IPS-18c (cell line): ENCODE measurements around the gene GALNT16.
"Not testable (repeated sequence)": the region's sequence is repeated elsewhere in the genome, so short reads cannot be mapped to it uniquely, and the experiment has no call there.

Source experiments
- H3K4me3 ChIP-seq: 2 replicates; pipeline ENCODE4 v1.7.0; 2013; ENCODE audit warnings: low read depth, mild to moderate bottlenecking, low read length, moderate library complexity; ENCODE audit not compliant: insufficient read depth
- H3K9me3 ChIP-seq: one replicate; pipeline ENCODE4 v1.6.1; 2013; ENCODE audit warnings: mild to moderate bottlenecking, low read length, moderate library complexity; ENCODE audit not compliant: control insufficient read depth, insufficient read depth

The GALNT16 gene

DNA sequence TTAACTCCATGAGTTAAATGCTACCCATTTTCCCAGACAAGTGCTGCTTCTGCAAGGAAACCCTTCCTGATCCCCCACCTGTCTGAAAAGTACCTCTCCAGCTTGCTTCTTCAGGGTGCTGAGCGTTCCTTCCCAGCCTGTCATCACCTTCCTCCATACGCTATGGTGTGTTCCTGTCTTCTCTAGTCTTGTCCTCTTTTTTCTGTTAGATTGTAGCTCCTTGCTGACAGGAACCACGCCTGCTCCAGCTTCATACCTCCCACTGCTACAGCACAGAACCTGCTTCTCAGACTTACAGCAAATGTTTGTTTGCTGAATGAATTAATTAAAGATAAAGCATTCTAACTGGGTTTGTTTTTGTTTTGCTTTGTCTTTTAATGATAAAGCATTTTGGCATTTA lies 99.0 kb downstream of the GALNT16 start:
- Histone ChIP-seq H3K4me3 (no peak overlapping the region), H3K9me3 (no peaks in the 10 kb centered on the region)

DNA sequence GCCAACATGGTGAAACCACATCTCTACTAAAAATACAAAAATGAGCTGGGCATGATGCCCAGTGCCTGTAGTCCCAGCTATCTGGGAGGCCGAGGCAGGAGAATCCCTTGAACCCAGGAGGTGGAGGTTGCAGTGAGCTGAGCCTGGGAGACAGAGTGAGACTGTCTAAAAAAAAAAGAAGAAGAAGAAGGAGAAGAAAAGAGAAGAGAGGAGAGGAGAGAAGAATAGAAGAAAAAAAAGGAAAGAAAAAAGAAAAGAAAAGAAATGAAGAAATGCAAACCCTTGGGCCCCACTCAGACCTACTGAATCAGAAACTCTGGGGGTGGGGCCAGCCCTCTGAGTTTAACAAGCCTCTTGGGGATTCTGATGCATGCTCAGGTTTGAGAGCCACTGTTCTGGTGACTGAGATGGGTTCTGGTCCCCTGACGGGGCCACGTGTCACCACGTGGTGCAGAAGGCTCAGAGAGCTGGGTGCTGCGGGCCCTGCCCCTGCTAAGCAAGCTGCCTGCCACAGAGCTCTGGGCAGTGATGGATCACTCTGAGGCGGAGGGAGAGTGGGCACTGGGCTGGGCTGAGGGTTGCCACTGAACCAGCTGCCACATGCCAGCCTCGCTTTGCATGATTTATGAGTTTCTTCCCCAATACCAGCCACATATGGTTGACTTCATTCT lies 100.6 kb downstream of the GALNT16 start:
- H3K9me3 ChIP-seq, result no peaks in the 10 kb centered on the region
- no peak overlapping the region for H3K4me3 ChIP-seq

DNA sequence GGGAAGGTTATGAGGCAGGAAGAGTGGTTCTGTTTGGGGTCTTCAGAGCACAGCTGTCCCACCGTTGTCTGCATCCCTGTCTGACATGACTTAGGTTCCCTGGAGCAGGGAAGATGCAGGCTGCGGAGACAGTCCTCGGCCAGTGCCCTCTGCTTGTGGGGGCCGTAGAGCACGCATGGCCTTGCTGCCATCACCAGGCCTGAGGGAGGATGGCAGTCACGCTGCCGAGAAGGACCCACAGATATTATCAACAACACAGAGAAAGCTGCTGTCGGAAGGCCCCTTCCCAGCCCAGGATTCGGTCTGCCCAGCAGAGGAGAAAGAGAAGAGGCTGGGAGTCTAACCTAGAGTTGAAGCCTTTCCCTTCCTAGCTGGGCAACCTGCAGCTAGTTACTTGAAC lies 103.1 kb downstream of the GALNT16 start:
- no peak overlapping the region for H3K4me3 ChIP-seq
- no peaks in the 10 kb centered on the region for H3K9me3 ChIP-seq

DNA sequence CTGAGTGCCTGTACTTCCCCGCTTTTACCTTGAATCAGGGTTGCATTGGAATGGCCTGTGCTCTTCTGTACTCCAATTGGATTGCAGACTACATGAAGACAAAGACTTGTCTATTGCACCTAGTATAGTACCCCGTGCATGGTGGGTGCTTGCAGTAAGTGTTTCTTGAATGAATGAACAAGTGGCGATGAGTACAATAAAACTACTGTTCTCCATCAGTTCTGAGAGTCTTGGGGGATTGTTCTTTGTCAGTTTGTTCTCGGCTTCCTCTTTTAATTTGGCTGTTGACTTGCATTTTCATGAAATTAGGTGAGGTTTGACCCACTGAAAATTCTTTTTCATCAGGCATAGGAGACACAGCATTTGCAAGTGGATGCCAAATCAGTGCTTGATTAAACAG lies 104.0 kb downstream of the GALNT16 start:
- Histone ChIP-seq H3K4me3 (no peak overlapping the region), H3K9me3 (no peaks in the 10 kb centered on the region)

DNA sequence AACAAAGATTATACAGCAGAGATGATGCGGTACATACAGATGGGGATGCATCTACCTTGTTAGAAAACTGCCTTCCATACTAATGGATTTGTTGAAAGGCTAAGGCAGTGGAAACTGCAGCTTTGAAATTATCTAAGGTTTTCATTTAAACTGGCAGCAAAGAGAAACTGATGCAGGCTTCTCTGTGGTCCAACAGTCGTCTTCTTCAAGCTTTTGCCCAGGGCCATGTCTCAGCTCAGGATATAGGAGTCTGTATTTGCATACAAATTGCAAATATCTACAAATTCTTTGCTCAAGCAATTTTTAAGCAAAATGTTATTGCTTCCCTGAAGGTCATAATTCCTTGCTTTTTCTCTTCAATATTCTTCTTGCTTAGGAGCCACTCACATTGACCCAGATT lies 104.4 kb downstream of the GALNT16 start:
- H3K4me3 ChIP-seq, result no peak overlapping the region

GRCh38 chr14:69366069-69366468 lies 106.1 kb downstream of the GALNT16 start:
- H3K9me3 ChIP-seq, result no peaks in the 10 kb centered on the region

More for the DNA sequence above, 104.4 kb downstream of the GALNT16 start:
- H3K9me3 ChIP-seq, result no peaks in the 10 kb centered on the region

GRCh38 chr14:69366761-69367160 lies 106.8 kb downstream of the GALNT16 start:
- H3K4me3 ChIP-seq, result no peak overlapping the region
- no peaks in the 10 kb centered on the region for H3K9me3 ChIP-seq

More at GRCh38 chr14:69366069-69366468, 106.1 kb downstream of the GALNT16 start:
- no peak overlapping the region for H3K4me3 ChIP-seq

- Histone ChIP-seq H3K4me3 (no peak overlapping the region), H3K9me3 (no peaks in the 10 kb centered on the region)
Measured at GRCh38 chr14:69368381-69368780, 108.4 kb downstream of the GALNT16 start.

- no peaks in the 10 kb centered on the region for H3K9me3 ChIP-seq
- H3K4me3 ChIP-seq, result no peak overlapping the region
Measured at GRCh38 chr14:69370061-69370460, 110.1 kb downstream of the GALNT16 start.

- Histone ChIP-seq H3K9me3 (no peaks in the 10 kb centered on the region), H3K4me3 (no peak overlapping the region)
Measured at GRCh38 chr14:69372146-69372545, 112.2 kb downstream of the GALNT16 start.

- H3K9me3 ChIP-seq, result no peaks in the 10 kb centered on the region
- no peak overlapping the region for H3K4me3 ChIP-seq
Measured at GRCh38 chr14:69373104-69373503, 113.1 kb downstream of the GALNT16 start.

- H3K4me3 ChIP-seq, result no peak overlapping the region
- no peaks in the 10 kb centered on the region for H3K9me3 ChIP-seq
Measured at GRCh38 chr14:69374235-69374634, 114.3 kb downstream of the GALNT16 start.

DNA sequence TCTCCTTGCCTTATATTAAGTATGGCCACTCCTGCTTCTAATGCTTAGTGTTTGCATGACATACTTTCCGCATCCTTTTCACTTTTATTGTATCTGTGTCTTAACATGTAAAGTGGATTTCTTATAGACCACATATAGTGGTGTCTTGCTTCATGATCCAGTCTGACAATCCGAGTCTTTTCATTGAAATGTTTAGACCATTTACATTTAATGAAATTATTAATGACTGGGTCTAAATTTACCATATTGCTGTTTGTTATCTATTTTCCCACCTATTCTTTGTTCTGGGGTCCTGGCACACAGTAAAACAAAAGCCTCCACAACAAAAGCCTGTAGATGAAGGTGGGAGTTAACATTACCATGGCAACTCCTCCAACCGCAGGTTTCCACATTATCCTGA lies 115.2 kb downstream of the GALNT16 start:
- H3K4me3 ChIP-seq, result no peak overlapping the region
- no peaks in the 10 kb centered on the region for H3K9me3 ChIP-seq

GRCh38 chr14:69375722-69376121 lies 115.8 kb downstream of the GALNT16 start:
- no peaks in the 10 kb centered on the region for H3K9me3 ChIP-seq
- no peak overlapping the region for H3K4me3 ChIP-seq

GRCh38 chr14:69376439-69376838 lies 116.5 kb downstream of the GALNT16 start:
- Histone ChIP-seq H3K4me3 (no peak overlapping the region), H3K9me3 (no peaks in the 10 kb centered on the region)

DNA sequence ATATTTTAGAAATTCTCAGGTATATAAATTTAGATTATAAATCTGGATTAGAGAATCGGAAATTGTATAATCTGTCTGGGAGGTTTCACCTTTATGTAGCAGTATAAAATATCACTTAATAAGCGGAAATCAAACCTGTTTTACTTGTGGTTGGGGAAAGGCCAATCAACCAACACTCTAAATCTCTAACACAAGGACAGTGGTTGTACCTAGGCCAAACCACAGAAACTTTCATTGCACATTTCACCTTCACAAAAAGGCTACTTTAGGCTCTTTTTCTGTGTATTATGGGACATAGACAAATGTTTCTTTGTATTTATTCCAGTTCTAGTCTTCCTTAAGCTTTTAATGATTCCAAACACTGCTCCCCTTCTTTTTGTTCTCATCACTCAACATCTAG lies 118.3 kb downstream of the GALNT16 start:
- no peaks in the 10 kb centered on the region for H3K9me3 ChIP-seq
- H3K4me3 ChIP-seq, result no peak overlapping the region

GRCh38 chr14:69387311-69387710 lies 127.4 kb downstream of the GALNT16 start:
- Histone ChIP-seq H3K4me3 (no peak overlapping the region), H3K9me3 (no peaks in the 10 kb centered on the region)

- not testable (repeated sequence) for H3K9me3 ChIP-seq, H3K4me3 ChIP-seq
Measured at GRCh38 chr14:69391400-69391799, 131.4 kb downstream of the GALNT16 start.

DNA sequence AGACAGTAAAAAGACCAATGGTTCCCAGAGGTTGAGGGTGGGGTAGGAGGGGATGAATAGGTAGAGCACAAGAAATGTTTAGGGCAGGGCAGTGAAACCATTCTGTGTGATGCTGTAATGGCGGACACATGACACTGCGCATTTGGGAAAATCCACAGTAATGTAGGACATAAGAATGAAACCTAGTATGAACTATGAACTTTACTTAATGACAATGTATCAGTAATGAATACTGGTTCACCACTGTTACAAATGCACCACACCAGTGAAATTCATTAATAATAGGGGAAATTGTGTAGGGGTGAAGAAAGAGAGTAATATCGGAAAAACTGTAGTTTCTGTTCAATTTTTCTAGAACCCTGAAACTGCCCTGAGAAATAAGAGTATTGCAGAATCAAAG lies 132.5 kb downstream of the GALNT16 start:
- H3K4me3 ChIP-seq, result no peak overlapping the region
- no peaks in the 10 kb centered on the region for H3K9me3 ChIP-seq
